Keratinocyte (primary cell): ENCODE data around the gene TEX29. TPM values are rescaled to one million over a fixed set of nuclear protein-coding genes. Genes with fewer than 3 reads are reported as not detected.

ENCODE experiments used
- DNase-seq: peaks from one replicate; pipeline ENCODE4 v3.0.0-alpha.2; 2011; ENCODE audit warnings: low read depth, missing footprints, low spot score
- FAIRE-seq: peaks from 2 replicates; lab custom pipeline; 2011; peaks lifted over from hg19 to GRCh38; lab: Jason Lieb, UNC
- H2AFZ ChIP-seq: 2 replicates; pipeline ENCODE4 v1.6.0; 2012; ENCODE audit warnings: low read length, control low read depth, inconsistent platforms; ENCODE audit not compliant: control insufficient read depth
- H3K27ac ChIP-seq: 2 replicates; pipeline ENCODE4 v1.5.1; 2011; ENCODE audit warnings: low read length; ENCODE audit not compliant: control insufficient read depth, insufficient read depth
- H3K27me3 ChIP-seq: 3 replicates; pipeline ENCODE4 v1.6.0; 2011; ENCODE audit warnings: low read length; ENCODE audit not compliant: control insufficient read depth, insufficient read depth; ENCODE audit errors: extremely low read depth
- H3K36me3 ChIP-seq, 2 experiments: 2 replicates in 1 of 2; 3 replicates in 1 of 2; pipeline ENCODE4 v1.5.1; 2011; ENCODE audit warnings: low read length in 2 of 2, mild to moderate bottlenecking in 1 of 2; ENCODE audit not compliant: control insufficient read depth in 2 of 2, insufficient read depth in 2 of 2; ENCODE audit errors: extremely low read depth in 1 of 2
- H3K4me1 ChIP-seq: 3 replicates; pipeline ENCODE4 v1.5.1; 2011; ENCODE audit warnings: low read length; ENCODE audit not compliant: control insufficient read depth, insufficient read depth; ENCODE audit errors: extremely low read depth
- H3K4me2 ChIP-seq: 3 replicates; pipeline ENCODE4 v1.6.0; 2011; ENCODE audit warnings: low read depth, low read length; ENCODE audit not compliant: control insufficient read depth, insufficient read depth; ENCODE audit errors: extremely low read depth
- H3K4me3 ChIP-seq, 3 experiments: fragments of 200-600 bp in 1 of 3; sonication (generic) in 1 of 3; 2 replicates in 2 of 3; 3 replicates in 1 of 3; pipeline ENCODE4 v1.5.1; 2011 to 2016; ENCODE audit warnings: low read length in 3 of 3, mild to moderate bottlenecking in 3 of 3, control low read depth in 2 of 3, inconsistent platforms in 1 of 3, low read depth in 1 of 3, mixed read lengths in 1 of 3, mixed run types in 1 of 3, moderate library complexity in 1 of 3; ENCODE audit not compliant: control insufficient read depth in 2 of 3, insufficient read depth in 2 of 3; ENCODE audit errors: extremely low read depth in 1 of 3
- H3K79me2 ChIP-seq: 2 replicates; pipeline ENCODE4 v1.6.0; 2012; ENCODE audit warnings: low read length; ENCODE audit not compliant: control insufficient read depth, insufficient read depth
- H3K9ac ChIP-seq: 3 replicates; pipeline ENCODE4 v1.6.0; 2011; ENCODE audit warnings: low read length; ENCODE audit not compliant: control insufficient read depth, insufficient read depth; ENCODE audit errors: extremely low read depth
- H3K9me1 ChIP-seq: 3 replicates; pipeline ENCODE4 v1.6.0; 2011; ENCODE audit warnings: low read length; ENCODE audit not compliant: control insufficient read depth, insufficient read depth; ENCODE audit errors: extremely low read depth
- H3K9me3 ChIP-seq: 2 replicates; pipeline ENCODE4 v1.5.1; 2012; ENCODE audit warnings: low read depth, low read length; ENCODE audit not compliant: control insufficient read depth
- H4K20me1 ChIP-seq: 3 replicates; pipeline ENCODE4 v1.6.0; 2011; ENCODE audit warnings: low read length; ENCODE audit not compliant: control insufficient read depth, insufficient read depth; ENCODE audit errors: extremely low read depth
- EZH2 ChIP-seq: IDR thresholded peaks from one replicate; pipeline ENCODE4 v1.6.1; 2012; ENCODE audit warnings: inconsistent platforms, mild to moderate bottlenecking, low read length, moderate library complexity
- dilution Hi-C: fragments of 300-500 bp; cut with MboI; formaldehyde crosslinking; loops from one replicate; pipeline ENCODE4 v1.7.0; 2020; ENCODE audit warnings: low sequenced_read_pairs; ENCODE audit not compliant: extremely low pct_ligation_motif_present
- polyA plus RNA-seq, 5 experiments: library from polyadenylated mRNA; depleted of rRNA in 3 of 5; stranded (reverse) in 3 of 5; stranded (forward) in 1 of 5; unstranded in 1 of 5; fragments of >200 nt; gene quantifications; 1 replicate in 1 of 5; 2 replicates in 3 of 5; 3 replicates in 1 of 5; pipeline versions ENCODE4 v1.2.1 to v1.2.3, GENCODE V29; 2011 to 2012; ENCODE audit warnings: missing spikeins in 2 of 5, low read depth in 1 of 5, low replicate concordance in 1 of 5
- TF ChIP-seq, protein P1 (sequence below), 3 experiments: IDR thresholded peaks in 1 of 3; conservative IDR thresholded peaks in 1 of 3; optimal IDR thresholded peaks in 1 of 3; 2 replicates in 2 of 3; 3 replicates in 1 of 3; pipeline versions ENCODE3 to v1.5.1; 2011; ENCODE audit warnings: low read length in 3 of 3, mild to moderate bottlenecking in 3 of 3, moderate library complexity in 2 of 3, control low read depth in 1 of 3, inconsistent platforms in 1 of 3; ENCODE audit not compliant: insufficient read depth in 2 of 3; ENCODE audit errors: extremely low read depth in 1 of 3

Gene TEX29
- polyA plus RNA-seq, 1 donor (not counting 4 experiments of a cell fraction or from before 2014, with no cell fraction given): 0.18 TPM

DNA sequence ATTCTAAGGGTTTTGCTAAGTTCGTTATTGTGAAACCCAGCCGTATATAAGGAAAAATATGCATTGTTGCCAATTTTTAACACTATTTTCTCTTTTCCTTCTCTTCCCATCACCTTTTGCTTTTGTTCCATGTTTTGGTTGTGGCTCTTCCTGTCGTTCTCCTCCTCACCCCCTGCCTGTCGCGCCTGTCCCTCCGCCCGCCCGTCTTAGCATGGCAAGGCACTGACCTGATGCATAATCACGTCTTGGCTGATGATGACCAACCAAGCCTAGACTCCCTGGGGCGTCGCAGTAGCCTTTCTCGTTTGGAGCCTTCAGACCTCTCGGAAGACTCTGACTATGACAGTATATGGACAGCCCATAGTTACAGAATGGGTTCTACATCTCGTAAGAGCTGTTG lies 28.5 kb upstream of the TEX29 start:
- H3K9ac ChIP-seq: no peak overlapping the region
- TF ChIP-seq EZH2: no peak
- TF ChIP-seq, protein P1, sequence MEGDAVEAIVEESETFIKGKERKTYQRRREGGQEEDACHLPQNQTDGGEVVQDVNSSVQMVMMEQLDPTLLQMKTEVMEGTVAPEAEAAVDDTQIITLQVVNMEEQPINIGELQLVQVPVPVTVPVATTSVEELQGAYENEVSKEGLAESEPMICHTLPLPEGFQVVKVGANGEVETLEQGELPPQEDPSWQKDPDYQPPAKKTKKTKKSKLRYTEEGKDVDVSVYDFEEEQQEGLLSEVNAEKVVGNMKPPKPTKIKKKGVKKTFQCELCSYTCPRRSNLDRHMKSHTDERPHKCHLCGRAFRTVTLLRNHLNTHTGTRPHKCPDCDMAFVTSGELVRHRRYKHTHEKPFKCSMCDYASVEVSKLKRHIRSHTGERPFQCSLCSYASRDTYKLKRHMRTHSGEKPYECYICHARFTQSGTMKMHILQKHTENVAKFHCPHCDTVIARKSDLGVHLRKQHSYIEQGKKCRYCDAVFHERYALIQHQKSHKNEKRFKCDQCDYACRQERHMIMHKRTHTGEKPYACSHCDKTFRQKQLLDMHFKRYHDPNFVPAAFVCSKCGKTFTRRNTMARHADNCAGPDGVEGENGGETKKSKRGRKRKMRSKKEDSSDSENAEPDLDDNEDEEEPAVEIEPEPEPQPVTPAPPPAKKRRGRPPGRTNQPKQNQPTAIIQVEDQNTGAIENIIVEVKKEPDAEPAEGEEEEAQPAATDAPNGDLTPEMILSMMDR (optimal IDR thresholded peaks at IDR 0.05 in 1 of 3, IDR thresholded peaks at IDR 0.05 in 1 of 3, conservative IDR thresholded peaks at IDR 0.05 in 1 of 3; ENCODE audit: extremely low read depth in 1 of 3, insufficient read depth in 2 of 3, low read length in 3 of 3): no peak
- H3K27me3 ChIP-seq: no peaks in the 10 kb centered on the region
- no peaks in the 10 kb centered on the region for H4K20me1 ChIP-seq
- H3K36me3 ChIP-seq: peaks cover 5 to 26% of the 10 kb centered on the region in 2 experiments
- DNase-seq: no peak
- no peaks in the 10 kb centered on the region for H3K9me1 ChIP-seq
- H3K4me1 ChIP-seq: no peaks in the 10 kb centered on the region
- H3K4me3 ChIP-seq: no peak overlapping the region
- H3K27ac ChIP-seq: no peak overlapping the region
- dilution Hi-C loops: no loop called here
- FAIRE-seq: no peak
- no peaks in the 10 kb centered on the region for H3K79me2 ChIP-seq
- no peaks in the 10 kb centered on the region for H3K9me3 ChIP-seq
- no peak overlapping the region for H2AFZ ChIP-seq
- H3K4me2 ChIP-seq: no peak overlapping the region

DNA sequence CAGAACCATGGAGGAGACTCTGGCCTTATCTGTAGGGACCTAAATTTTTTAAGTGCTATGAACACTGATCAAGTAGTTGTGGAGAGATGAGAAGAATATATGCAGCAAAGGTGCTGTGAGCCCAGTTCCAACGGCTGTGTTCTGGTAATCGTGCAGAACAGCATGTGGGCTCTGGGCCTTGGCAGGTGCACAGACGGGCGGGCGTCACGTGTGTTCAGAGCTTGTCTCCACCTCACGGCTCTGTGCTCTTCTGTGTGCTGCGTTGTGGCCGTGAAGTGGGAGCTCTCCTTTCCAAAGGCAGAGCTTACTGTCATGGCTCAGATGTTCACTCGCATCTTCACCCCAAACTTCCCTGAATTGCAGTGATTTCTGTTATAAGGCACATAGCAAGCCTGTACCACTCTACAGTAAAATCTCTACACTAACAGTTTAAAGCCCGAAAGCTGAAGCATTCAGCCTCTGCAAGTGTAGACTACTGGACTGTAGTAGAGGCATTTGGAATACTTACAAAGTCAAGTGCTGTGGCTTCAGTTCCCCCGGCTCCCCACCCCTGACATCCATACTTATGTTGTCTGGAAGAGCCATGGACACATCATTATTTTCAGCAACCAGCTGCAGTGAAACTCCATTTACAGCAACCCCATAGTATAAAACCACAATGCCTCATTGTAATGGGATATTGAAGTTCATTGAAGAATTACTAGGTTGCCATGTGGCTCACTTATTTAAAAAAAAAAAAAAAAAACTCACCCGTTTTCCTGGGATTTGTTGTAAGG lies 27.5 kb upstream of the TEX29 start:
- Histone ChIP-seq H3K79me2 (no peaks in the 10 kb centered on the region), H3K9me1 (no peaks in the 10 kb centered on the region), H3K4me2 (no peak overlapping the region), H3K27me3 (no peaks in the 10 kb centered on the region), H3K9ac (no peak overlapping the region), H3K4me1 (no peaks in the 10 kb centered on the region), H3K4me3 (no peak overlapping the region), H3K9me3 (no peaks in the 10 kb centered on the region), H3K36me3 (peaks cover 5 to 19% of the 10 kb centered on the region in 2 experiments), H4K20me1 (no peaks in the 10 kb centered on the region), H3K27ac (no peak overlapping the region), H2AFZ (no peak overlapping the region)
- TF ChIP-seq, protein P1 (optimal IDR thresholded peaks at IDR 0.05 in 1 of 3, IDR thresholded peaks at IDR 0.05 in 1 of 3, conservative IDR thresholded peaks at IDR 0.05 in 1 of 3; ENCODE audit: extremely low read depth in 1 of 3, insufficient read depth in 2 of 3, low read length in 3 of 3): no peak
- TF ChIP-seq EZH2: no peak
- dilution Hi-C loops: no loop called here
- FAIRE-seq (no peak), DNase-seq (no peak)
